Measurements from ENCODE around the gene GPC6.

The GPC6 gene

GRCh38 chr13:94188201-94188854 is 961.7 kb downstream of the GPC6 start:
- TF ChIP-seq, protein P1, sequence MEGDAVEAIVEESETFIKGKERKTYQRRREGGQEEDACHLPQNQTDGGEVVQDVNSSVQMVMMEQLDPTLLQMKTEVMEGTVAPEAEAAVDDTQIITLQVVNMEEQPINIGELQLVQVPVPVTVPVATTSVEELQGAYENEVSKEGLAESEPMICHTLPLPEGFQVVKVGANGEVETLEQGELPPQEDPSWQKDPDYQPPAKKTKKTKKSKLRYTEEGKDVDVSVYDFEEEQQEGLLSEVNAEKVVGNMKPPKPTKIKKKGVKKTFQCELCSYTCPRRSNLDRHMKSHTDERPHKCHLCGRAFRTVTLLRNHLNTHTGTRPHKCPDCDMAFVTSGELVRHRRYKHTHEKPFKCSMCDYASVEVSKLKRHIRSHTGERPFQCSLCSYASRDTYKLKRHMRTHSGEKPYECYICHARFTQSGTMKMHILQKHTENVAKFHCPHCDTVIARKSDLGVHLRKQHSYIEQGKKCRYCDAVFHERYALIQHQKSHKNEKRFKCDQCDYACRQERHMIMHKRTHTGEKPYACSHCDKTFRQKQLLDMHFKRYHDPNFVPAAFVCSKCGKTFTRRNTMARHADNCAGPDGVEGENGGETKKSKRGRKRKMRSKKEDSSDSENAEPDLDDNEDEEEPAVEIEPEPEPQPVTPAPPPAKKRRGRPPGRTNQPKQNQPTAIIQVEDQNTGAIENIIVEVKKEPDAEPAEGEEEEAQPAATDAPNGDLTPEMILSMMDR (IDR thresholded peaks at IDR 0.05; ENCODE audit: extremely low read depth, insufficient read depth, missing control alignments), result no peak
- in situ Hi-C loops (cut with MboI; ENCODE audit: low pct_unique_long_range_greater_than_20kb, low sequenced_read_pairs, unreplicated experiment), result no loop called here
- no peak for DNase-seq (ENCODE audit: low spot score)

DNA sequence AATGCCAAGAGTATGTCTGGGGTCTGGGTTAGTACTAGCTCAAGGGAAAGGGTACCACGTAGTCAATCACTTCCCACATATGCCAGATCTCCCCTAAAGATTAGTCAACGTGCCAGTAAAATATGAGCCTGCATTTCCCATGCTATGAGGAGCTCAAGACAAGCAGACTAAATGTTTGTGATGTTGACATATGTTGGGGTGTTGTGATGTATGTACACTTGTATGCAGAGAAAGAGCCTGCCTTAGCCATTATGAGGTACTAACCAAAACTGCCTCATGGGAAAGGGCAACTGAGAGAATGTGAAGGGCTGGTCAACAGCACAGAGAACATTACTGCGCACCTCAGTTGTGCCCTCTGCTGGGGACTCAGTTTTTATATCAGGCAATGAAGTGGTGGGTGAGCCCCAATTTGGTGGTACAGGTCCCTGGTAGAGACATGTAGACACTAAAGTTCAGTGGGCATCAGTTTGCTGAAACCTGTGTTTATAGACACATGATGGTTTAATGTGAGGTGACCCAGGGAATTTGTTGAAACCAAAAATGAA is 965.9 kb downstream of the GPC6 start:
- peak; percentile 7 for DNase-seq (ENCODE audit: low spot score)
- TF ChIP-seq, protein P1 (IDR thresholded peaks at IDR 0.05; ENCODE audit: extremely low read depth, insufficient read depth, missing control alignments), result peak; percentile 48
- in situ Hi-C loops (cut with MboI; ENCODE audit: low pct_unique_long_range_greater_than_20kb, low sequenced_read_pairs, unreplicated experiment), result no loop called here

- in situ Hi-C loops (cut with MboI; ENCODE audit: low pct_unique_long_range_greater_than_20kb, low sequenced_read_pairs, unreplicated experiment), result no loop called here
- no peak for DNase-seq (ENCODE audit: low spot score)
- TF ChIP-seq, protein P1 (IDR thresholded peaks at IDR 0.05; ENCODE audit: extremely low read depth, insufficient read depth, missing control alignments), result no peak
These were observed 969.1 kb downstream of the GPC6 start for GRCh38 chr13:94195715-94196114.

GRCh38 chr13:94196413-94196812 is 969.8 kb downstream of the GPC6 start:
- in situ Hi-C loops (cut with MboI; ENCODE audit: low pct_unique_long_range_greater_than_20kb, low sequenced_read_pairs, unreplicated experiment), result no loop called here
- TF ChIP-seq, protein P1 (IDR thresholded peaks at IDR 0.05; ENCODE audit: extremely low read depth, insufficient read depth, missing control alignments), result no peak
- no peak for DNase-seq (ENCODE audit: low spot score)

DNA sequence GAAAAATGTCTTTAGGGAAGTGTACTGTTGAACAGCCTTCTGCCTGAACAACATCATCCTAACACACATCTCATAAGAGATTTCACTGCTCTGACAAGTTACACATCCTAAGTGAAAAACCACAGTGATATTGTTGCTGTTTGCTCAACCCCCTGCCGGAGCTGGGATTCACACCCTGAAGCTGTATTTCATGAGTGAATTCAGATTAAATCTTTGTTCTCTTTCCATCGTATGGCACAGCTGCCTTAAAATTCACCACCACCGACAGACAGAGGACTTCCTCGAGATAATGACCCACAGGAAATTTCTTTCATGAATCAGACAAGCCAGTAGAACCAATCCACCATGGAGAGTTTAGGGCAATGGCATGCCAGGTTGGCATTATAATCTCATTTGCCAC is 972.1 kb downstream of the GPC6 start:
- TF ChIP-seq, protein P1 (IDR thresholded peaks at IDR 0.05; ENCODE audit: extremely low read depth, insufficient read depth, missing control alignments), result no peak
- in situ Hi-C loops (cut with MboI; ENCODE audit: low pct_unique_long_range_greater_than_20kb, low sequenced_read_pairs, unreplicated experiment), result no loop called here
- no peak for DNase-seq (ENCODE audit: low spot score)

DNA sequence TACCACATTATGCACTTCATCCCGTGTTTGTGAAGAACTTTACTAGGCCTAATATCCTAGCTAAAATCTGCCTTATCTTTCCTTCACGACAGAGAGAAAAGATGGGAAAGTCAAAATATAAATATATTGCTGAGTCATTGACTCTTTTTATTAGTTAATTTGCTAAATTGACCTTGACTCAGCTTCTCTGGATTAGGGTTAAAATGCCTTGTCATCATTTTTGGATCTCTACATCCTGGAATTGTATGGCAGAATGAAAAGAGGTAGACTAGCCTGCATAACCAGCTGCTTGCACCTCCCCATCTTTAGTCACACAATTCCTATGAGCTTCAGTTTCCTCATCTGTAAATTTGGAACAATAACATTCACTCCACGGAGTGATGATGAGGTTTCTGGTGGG is 972.5 kb downstream of the GPC6 start:
- in situ Hi-C loops (cut with MboI; ENCODE audit: low pct_unique_long_range_greater_than_20kb, low sequenced_read_pairs, unreplicated experiment), result no loop called here

More for the DNA sequence above, 972.5 kb downstream of the GPC6 start:
- TF ChIP-seq, protein P1 (IDR thresholded peaks at IDR 0.05; ENCODE audit: extremely low read depth, insufficient read depth, missing control alignments), result no peak
- no peak for DNase-seq (ENCODE audit: low spot score)
